Head of caudate nucleus (tissue), 42 donors: ENCODE measurements around the gene FCN1.

ENCODE experiments used
- DNase-seq, 42 donors: peaks; one replicate each; pipeline versions ENCODE4 v3.0.0 to v3.0.0-alpha.2; 2020 to 2021; ENCODE audit warnings: mixed read lengths in 7 of 42
- intact Hi-C: fragments of 100-400 bp; cut with DNase I; formaldehyde crosslinking; loops from one replicate; pipeline ENCODE4 v1.15.0; 2022

The FCN1 gene

GRCh38 chr9:134928436-134929192 is 10.9 kb upstream of the FCN1 start:
- no peak for DNase-seq
- intact Hi-C loops, result no loop called here

- peak in 3 of 42 donors; percentile 1 to 4 (median 1) for DNase-seq
- intact Hi-C loops, result no loop called here
Measured at GRCh38 chr9:134925011-134925511, 7.3 kb upstream of the FCN1 start.

- intact Hi-C loops, result no loop called here
- DNase-seq, result peak in 4 of 42 donors; percentile 3 to 11 (median 6)
Measured at GRCh38 chr9:134923466-134923865, 5.8 kb upstream of the FCN1 start.

- intact Hi-C loops, result no loop called here
- DNase-seq, result peak in 3 of 42 donors; percentile 2 to 10 (median 2)
Measured at GRCh38 chr9:134922932-134923240, 5.2 kb upstream of the FCN1 start.

DNA sequence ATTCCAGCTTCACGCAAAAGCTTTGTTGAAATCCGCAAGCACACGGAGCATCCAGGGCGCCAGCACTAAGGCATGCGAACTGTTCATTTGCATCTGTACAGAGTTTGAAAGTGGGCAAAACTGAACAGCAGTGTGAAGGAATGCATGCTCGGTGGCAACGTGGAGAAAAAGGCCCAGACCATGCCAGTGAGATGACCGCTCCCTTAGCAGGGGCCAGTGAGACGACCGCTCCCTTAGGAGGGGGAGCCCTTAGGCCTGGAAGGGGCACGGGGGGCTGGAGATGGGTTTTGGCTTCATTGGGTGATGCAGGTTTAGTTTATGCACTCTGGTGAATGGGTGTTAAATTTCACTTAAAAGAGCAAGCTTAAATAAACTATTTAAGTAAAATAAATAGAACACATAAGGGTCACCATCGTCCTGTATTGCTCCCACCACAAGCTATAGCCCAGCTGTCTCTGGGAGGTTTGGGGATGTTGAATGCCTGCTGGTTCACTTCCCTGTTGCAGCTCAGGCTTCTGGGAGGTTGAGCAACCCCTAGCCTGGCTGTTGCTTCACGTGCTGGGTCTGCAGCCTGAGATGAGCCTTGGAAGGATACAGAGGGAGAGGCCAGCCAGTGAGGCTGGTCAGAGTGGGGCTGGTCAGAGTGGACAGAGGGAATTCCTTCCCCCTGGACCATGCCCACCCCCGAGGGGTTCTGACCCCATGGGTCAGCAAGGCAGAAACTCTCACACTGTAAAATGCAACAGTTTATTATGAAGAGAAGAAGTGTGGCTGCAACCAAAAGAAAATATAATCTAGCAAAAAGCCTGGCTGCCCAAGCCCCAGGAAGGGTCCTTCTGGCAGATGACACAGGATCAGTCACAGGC is 4.6 kb upstream of the FCN1 start:
- intact Hi-C loops, result no loop called here
- peak in 10 of 42 donors; percentile 0 to 47 (median 15) for DNase-seq

GRCh38 chr9:134919303-134919702 is 1.6 kb upstream of the FCN1 start:
- peak in 1 of 42 donors; percentile 2 for DNase-seq
- intact Hi-C loops, result no loop called here

- intact Hi-C loops, result no loop called here
Measured at GRCh38 chr9:134918646-134919045, 934 bp upstream of the FCN1 start.

GRCh38 chr9:134916161-134916665 is 1.5 kb downstream of the FCN1 start:
- DNase-seq, result peak in 6 of 42 donors; percentile 2 to 22 (median 6)
- intact Hi-C loops, result no loop called here

More at GRCh38 chr9:134918646-134919045, 934 bp upstream of the FCN1 start:
- peak in 4 of 42 donors; percentile 3 to 21 (median 12) for DNase-seq

GRCh38 chr9:134915046-134915985 is 2.4 kb downstream of the FCN1 start:
- intact Hi-C loops, result no loop called here
- peak in 6 of 42 donors; percentile 2 to 26 (median 8) for DNase-seq

DNA sequence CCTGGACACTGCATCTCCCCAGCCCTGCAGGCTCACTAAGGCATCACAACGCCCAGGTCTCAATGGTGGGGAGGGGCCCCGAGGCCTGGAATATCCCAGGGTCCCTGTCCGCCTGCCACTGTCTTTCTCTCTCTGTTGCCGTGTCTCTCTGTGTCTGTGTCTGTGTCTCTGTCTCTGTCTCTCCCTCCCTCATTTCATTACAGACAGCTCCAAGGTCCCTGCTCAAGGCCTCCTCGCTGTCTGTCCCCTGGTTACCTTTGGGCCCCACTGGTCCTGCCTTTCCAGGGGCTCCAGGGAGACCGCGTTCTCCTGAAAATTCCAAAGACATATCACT is 3.2 kb downstream of the FCN1 start:
- DNase-seq, result peak in 1 of 42 donors; percentile 5
- intact Hi-C loops, result no loop called here

DNA sequence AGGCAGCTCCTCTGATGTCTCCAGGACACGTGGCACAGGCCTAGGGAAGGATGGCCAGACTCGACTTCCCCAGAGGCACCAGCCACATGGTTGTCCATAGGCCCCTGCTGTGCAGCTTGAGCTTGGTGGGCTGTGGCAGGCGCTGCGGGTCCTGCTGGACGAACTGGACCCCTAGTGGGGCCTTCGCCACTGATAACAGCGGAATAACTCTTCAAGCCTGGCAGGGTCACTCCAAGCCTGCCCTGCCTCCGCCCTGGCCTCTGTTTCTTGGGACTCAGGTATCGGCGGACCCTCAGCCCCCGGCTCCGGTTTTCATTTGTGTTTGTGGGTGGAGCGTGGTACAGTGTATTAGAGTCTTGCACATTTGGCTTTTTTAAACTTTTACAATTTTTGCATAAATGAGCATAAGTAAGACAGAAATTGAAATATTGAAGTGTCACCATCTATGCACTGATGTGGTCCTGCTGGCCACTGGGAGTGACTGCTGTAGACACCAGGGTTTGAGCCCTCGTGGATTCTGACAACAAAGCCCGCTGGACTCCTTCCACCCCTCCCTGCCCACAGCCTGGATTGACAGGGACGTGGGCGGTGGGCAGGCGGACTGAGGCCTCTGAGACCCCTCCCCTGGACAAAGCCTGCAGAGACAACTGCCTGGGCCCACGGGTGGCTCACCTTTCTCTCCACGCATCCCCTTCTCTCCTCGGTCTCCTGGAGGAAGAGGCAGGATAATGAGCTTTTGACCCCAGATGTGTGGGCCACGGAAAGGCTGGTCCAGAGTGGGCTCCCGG is 3.8 kb downstream of the FCN1 start:
- peak in 5 of 42 donors; percentile 4 to 37 (median 10) for DNase-seq

DNA sequence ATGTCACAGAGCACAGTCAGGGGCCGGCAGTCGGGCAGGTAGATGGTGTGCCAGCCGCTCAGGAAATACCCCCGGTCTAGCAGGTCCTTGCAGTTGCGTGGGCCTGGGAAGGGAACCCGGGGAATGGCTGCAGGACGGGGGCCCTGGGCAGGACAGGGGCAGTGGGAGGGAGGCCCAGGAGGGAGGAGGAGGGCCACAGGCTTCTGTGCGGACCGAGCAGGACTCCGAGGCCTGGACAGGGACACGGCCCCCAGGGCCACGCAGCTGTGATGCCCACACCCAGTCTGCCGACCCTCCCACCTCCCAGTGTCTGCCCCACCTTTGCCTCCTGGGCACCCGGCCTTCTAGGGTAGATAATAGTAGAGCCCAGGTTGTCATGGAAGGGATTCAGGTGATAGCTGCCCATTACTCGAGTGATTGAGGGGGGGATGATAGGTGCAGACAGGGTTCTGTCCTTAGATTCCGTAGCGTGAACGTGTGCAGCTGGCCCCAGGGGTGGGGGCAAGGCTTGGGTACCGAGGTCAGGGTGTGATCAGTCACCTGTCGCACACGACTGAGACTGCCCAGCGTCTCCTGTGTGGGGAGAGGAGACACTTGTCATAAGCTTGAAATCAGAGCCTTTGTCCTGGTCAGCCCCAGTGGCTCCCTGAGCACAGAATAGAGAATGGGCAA is 4.5 kb downstream of the FCN1 start:
- DNase-seq, result peak in 5 of 42 donors; percentile 2 to 32 (median 6)
- intact Hi-C loops, result no loop called here

More for the DNA sequence above, 3.8 kb downstream of the FCN1 start:
- intact Hi-C loops, result no loop called here

- peak in 5 of 42 donors; percentile 3 to 32 (median 6) for DNase-seq
- intact Hi-C loops, result no loop called here
Measured at GRCh38 chr9:134912126-134912840, 5.4 kb downstream of the FCN1 start.

DNA sequence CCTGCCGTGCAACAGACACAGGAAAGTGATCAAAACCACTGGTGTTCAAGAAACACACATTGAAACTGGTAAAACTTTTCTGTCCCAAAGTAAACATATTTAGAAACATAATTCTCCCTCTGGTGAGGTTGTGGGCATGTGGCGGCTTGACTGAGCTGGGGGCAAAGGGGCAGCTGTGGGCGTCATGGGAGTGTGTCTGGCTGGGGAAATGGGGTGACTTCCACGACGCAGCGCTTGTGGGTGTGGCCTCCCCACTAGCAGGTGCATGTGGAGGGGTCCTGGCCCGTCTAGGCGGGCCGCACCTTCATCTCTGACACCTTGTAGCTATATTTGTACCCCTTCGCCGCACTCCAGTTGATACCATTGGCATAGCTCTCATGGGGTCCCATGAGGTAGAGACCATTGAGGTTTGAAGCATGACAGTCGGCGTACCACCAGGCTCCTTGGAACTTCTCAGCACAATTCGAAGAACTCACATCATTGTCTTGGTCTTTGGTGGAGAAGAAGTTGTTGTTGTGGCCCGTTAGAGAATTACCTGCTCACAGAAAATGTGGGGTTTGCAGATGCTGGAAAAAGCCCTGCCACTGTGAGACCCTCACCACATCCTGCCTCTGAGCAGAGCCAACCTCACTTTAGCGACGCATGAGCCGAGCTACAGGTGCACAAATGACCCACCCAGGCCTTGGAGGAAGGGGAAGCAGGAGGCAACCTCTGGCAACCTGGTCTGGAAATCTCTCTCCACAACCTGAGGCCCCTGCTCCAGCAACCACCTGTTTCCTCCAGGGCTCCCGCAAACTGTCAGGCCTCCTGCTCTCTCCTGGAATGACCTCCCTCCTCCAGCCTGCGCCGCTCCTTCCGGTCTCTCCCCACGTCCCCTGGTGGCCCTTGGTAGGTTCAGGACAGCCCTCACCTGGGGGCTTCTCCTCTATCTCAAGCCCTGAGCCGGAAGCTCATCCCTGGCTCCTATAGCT is 7.9 kb downstream of the FCN1 start:
- DNase-seq, result peak in 5 of 42 donors; percentile 3 to 21 (median 5)
- intact Hi-C loops, result no loop called here

DNA sequence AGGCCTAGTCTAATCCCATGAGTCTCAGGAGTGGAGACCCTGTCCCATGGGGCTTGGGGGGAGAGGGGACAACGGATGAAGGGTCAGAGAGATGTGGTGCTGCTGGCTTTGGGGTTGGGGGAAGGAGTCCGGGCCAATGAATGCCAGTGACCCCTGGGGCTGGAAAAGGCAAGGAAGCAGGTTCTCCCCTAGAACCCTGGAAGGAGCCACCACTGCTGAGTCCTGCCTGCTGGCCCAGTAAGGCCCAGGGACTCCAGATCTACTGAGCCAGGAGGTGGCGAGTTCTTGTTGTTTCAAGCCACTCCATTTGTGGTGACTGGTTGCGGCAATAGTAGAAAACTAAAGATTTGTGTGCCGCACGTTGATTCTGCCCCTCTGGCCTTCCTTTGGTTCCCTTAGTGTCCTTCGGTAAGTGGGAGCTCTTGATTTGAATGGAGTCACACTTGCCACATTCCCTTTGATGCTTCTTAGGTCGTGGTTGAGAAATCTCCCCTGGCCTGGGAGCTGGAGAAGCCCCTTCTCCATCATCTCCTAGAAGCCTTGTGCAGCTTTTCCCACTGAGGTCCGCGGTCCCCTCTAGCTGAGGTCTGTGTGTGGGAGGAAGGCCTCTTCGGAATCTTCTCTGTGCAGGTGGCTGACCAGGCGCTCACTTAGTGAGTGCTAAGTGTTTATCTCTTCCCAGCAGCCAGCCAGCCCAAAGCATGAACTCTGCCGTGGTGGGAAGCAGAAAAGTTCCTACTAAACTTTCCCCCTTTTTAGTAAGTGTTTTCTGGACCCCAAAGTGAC is 9.0 kb downstream of the FCN1 start:
- intact Hi-C loops, result no loop called here
- peak in 4 of 42 donors; percentile 2 to 30 (median 4) for DNase-seq
